OCI-LY7 (cell line): ENCODE measurements around the gene JAK1.

ENCODE experiments used
- EZH2phosphoT487 ChIP-seq: fragments of 200-600 bp; sonication (generic); IDR thresholded peaks from 2 replicates; pipeline ENCODE4 v1.6.1; 2018; ENCODE audit warnings: low read depth, borderline replicate concordance, mild to moderate bottlenecking, mixed run types, antibody characterized with exemption, low read length, moderate library complexity, mixed read lengths
- TF ChIP-seq, protein P1 (sequence below): fragments of 200-600 bp; sonication (generic); conservative IDR thresholded peaks from 2 replicates; pipeline ENCODE4 v1.5.1; 2014; ENCODE audit warnings: mild to moderate bottlenecking, antibody characterized with exemption, low read length, moderate library complexity, mixed read lengths

GRCh38 chr1:64830030-64830651 lies 136.2 kb downstream of the JAK1 start:
- TF ChIP-seq, protein P1, sequence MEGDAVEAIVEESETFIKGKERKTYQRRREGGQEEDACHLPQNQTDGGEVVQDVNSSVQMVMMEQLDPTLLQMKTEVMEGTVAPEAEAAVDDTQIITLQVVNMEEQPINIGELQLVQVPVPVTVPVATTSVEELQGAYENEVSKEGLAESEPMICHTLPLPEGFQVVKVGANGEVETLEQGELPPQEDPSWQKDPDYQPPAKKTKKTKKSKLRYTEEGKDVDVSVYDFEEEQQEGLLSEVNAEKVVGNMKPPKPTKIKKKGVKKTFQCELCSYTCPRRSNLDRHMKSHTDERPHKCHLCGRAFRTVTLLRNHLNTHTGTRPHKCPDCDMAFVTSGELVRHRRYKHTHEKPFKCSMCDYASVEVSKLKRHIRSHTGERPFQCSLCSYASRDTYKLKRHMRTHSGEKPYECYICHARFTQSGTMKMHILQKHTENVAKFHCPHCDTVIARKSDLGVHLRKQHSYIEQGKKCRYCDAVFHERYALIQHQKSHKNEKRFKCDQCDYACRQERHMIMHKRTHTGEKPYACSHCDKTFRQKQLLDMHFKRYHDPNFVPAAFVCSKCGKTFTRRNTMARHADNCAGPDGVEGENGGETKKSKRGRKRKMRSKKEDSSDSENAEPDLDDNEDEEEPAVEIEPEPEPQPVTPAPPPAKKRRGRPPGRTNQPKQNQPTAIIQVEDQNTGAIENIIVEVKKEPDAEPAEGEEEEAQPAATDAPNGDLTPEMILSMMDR: no peak
- no peak for TF ChIP-seq EZH2phosphoT487
